ELF-1 (cell line): ENCODE results near the gene GAB2.

Experiments used
- DNase-seq: peaks from one replicate; pipeline ENCODE4 v3.0.0-alpha.2; 2016; ENCODE audit warnings: low read depth, low spot score

Gene GAB2

DNA sequence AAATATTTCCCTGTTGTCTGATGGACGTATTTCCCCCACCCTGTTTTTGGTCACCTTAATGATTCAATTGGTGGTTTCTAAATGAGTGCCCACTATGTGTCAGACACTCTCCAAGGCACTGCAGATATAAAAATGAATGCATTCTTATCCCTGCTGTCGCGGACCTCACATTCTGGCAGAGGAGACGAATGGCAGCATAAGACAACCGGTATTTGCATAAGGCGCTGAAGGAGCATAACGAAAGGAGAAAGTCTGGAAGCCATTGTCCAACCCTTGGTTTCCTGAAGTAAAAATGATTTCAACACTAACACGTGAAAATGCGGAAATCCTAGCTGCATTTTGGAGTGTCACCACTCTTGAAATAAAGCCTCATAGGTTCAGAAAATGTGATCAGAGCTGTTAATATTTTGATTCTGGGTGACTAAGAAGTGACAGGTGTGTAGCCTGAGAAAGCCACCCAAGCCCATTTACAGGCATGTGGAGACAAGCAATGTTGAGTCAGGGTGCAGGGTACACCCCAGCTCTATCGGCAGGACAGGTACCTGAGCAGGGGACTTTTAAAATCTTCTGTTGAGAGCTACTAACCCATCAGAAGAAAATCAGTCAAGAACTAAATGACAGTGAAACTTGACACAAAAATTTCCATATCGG lies 10.1 kb upstream of the GAB2 start:
- no peak for DNase-seq

DNA sequence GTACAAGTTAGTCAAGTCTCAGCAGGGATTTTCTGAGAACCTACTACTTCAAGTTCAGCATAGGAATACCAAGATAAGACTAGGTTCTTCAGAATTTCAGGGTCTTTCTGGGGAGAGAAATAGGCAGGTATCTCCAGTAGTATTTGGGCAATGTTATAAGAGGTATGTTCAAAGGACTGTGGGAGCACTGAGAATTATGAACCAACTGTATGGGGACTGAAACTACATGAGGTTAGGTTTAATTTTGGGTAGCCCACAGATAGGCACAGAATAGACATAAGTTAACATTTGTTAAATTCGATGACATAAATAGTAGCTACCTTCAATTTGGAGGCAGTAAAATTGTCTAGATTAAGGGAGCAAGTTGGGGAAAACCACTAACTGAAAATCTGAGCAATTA lies 9.2 kb upstream of the GAB2 start:
- no peak for DNase-seq

DNA sequence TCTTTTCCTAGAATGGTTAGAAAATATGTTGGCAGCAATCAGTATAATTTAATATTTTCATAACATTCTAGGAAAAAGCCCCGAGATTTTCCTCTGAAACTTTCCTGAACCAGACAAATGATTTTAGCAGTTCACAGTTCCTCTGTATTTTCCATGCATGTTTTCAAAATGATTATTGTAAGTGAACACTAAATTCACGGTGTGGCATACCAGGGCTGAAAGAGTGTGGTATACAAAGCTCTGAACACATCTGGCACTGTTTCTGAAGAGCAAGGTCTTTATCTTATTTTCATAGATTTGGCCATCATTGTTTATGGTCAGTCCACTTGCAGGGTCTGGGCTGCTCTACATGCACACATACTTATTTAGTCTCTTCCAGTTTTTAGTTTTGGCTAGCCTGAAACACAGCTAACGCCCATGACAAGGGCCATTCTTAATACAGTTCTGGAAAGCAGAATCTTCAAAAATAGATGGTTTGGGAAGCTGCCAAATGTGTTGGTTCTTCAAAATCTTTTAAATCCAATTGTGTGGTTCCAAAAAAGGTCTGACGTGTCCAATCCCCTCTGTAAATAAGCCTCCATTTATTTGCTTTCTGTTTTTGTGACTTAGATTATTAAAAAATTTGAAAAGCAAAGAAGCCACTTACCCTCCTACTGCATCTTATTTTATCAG lies 7.9 kb upstream of the GAB2 start:
- DNase-seq: no peak

DNA sequence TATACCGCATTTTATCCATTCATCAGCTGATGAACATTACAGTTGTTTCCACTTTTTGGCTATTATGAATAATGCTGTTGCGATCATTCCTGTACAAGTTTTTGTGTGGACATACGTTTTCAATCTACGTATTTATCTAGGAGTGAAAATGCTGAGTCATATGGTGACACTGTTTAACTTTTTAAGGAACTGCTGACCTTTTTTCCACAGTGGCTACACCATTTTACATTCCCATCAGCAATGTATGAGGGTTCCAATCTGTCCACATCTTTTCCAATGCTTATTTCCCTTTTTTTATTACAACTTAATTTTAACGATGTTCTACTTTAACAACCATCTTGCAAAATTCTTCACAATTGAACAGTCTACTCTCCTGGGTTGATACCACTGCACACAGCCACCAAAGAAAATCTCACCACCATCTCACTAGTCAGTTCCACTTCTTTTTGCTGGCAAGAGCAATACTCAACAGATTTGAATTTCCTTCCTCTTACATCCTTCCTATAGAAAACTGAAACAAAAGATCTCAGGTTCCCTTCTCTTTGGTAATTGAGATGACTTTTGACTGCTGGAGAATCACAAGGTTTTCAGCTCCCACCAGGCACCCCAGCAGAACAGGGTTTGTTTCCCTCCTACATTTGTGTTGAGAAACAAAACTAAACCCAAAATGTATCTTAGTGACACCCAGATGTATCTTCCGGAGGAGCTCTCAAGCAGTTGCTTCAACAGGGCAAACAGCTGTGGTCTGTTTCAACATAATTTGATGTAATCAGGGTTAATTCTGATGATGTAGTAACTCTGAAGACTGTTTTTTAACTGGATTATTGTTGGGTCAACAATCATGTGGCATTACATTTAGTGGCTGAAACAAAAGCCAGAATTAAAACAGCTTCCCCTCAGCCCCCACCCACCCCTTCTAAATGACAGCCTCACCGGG lies 7.0 kb upstream of the GAB2 start:
- no peak for DNase-seq

DNA sequence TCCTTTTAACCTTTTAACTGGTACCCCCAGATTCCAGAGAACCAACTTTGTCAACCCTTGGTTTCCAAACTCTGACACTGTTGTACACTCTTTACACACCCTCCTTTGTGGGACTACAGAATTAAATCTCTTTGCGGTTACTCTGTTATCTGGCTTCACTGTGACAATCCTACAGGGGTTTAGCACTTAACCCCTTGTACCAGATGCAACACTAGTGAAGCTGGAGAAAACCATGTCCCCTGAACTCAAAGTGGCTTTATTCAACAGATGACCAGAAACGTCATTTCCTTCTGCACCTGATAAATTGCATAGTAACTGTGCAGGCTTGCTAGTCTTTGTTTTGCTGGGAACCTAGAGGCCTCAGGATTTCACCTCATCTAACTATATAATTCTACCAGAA lies 5.6 kb upstream of the GAB2 start:
- DNase-seq: no peak

DNA sequence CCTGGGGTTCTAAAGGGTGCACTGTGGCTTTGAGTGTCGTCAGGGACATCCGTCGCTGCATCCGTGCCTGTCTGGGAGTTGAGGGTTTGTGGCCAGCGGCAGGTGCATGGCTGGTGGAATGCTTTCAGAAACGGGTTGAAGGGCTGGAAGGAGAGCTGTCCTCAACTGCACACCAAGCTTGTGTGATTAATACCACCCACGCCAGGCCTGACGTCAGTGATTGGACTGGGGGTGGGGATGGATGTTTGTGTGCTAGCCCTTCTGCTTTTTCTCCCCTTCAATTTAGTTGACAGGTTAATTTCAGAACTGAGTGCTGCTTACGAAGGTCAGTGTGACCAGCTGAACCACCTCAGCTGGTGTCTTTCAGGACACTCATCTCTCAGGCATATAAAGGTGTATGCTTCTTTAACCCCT lies 3.2 kb upstream of the GAB2 start:
- DNase-seq: peak; percentile 53

DNA sequence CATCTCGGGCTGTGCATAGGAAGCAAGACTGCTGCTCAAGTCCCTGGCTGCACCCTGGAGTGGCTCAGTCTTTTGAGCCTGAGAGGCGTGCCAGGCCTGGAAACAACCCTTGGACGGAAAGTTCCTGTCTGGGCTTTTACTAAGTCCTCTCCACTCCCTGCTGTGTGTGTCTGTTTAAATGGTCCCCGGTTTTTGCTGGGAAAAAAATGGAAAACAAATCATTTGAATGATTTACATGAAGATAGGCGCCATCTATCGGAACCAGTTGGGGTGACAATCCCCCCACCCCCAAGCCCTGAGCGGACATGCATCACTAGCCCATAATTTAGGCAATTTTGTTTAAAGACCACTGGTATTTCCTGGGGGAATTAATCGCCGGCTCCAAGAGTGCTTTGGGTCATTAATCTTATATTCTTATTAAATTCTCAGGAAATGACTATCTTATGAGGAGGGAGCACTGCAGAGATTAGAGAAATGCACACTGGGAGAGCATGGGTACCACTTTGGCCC lies 2.7 kb upstream of the GAB2 start:
- DNase-seq: peak; percentile 50

DNA sequence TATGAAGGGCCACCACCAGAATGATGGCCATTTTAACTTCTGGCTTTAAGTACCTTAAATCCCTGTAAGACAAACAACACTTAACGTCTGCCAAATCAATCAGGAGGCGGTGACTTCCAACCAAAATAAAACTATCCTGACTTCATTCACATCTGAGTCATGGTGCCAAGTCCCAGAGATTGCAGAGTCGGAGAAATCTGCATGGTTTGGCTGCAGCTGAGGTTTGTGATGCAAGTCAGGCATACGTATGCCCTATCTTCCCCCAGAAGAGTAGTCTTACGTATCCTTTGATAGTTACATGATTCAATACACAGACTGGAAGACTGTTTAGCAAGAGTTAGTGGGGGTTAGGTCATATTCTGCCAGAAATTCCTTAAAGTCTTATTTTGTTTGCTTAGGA lies 1.7 kb upstream of the GAB2 start:
- DNase-seq: no peak

DNA sequence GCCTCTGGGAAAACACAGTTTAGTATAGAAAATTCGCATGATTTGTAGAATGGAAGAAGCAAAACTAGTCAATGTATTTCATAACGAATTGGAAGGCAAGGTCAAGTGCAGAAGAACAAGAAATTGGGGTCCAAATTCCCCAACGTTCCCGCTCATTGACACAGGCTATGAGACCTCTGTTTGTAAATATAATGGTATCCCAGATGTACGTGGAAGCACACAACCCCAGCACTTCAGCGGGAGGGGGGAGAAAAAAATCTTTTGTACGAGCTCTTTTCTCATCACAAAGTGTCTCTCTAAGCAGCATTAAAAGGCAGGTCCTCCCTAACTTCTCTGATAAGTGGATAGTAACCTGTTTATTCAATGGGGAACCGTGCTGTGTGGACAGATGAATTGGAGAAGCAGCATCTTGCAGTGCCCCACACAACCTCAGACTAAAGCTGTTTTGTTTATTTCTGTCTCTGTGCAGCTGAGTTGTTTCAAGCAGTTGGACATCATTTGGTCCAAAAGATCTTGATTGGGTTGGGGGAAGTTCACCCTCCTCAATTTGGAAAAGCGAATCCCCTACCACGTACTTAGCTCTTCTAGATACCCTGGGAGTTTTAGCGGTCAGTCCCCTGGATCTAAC lies 1.1 kb upstream of the GAB2 start:
- DNase-seq: peak; percentile 13

DNA sequence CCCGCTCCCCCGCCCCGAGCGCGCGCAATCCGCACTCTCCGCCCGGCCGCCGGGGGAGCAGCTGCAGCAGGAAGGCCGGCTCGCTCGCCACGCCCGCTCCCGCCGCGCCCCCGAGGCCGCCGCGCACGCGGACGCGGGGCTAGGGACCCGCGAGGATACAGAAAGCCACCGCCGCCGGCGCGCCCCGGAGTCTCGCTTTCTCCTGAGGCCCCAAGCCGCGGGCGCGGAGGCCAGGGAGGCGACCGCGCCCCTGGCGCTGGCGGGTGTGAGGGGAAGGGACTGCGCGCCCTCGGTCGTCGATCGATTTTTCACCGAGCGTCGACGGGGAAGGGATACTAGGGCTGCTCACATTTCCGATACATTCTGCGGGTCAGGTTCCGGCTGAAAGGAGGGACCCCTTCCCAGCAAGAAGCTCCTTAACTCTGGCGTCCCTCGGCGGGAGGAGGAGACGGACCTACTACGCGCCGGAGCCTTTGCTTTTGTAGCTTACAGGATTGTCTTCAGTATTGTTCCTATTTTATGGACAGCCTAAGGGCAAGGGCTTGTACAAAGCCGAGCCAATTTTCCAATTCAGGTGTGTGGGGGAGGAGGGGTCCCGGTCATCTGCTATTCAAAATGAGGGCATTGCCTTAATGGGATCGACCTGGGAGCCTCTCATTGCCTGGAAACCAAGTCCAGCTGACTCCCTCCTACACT lies 416 bp upstream of the GAB2 start:
- peak; percentile 82 for DNase-seq

DNA sequence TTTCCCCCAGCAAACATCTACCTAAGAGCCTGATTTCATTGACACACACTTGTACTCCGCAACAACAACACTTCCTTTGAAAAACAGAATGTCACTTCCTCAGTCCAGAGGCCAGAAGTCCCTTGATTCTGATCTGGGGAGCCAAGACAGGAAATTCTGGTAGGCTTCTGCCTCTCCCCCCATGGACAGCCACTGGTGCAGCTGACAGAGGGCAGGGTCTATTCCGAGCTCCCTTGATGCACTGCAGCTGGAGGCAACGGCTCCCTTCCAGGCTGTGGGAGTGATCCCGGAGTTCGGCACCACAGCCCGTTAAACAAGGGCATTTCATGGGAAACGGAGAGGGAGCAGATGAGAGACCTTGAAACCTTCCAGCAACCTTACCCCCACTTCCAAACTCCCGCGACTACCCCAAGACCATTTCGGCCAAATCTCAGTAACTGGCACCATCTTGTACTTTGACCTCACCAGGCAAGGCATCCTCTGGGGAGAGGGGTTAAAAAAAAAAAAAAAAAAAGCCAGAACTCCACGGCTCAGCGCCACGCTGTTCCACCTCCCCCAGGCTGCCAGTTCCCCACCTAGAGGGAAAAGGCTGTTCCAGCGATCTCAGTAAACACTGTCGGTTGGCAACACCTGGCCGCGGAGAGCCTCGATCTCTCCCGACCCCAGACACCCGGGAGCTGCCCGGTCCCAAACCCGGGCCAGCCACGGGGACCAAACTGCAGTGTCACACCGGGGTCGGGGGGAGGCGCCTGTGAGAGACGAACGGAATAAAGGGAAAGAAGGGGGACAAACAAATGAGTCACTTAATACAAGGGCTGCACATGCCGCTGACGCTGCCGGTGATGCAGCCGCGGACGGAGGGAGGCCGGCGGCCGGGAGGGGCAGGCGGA lies 1.1 kb downstream of the GAB2 start:
- DNase-seq: peak; percentile 92

DNA sequence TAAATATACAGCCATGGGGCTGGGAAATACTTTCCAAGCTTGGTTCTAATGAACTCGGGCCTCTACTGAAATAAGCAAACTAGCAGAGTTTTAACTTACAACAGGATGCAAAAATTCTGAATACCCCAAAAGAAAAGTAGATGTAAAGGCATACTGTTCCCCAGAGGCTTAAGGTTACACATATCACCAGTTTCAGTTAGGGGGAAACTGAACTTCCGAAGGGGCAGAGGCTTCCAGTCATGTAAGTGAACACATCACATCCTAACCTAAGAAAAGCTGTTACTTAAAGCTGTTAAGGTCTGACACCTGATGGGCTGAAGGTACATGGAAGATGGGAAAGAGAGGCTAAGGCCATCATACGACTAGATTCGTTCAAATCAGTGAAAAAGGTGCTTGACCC lies 2.3 kb downstream of the GAB2 start:
- no peak for DNase-seq

DNA sequence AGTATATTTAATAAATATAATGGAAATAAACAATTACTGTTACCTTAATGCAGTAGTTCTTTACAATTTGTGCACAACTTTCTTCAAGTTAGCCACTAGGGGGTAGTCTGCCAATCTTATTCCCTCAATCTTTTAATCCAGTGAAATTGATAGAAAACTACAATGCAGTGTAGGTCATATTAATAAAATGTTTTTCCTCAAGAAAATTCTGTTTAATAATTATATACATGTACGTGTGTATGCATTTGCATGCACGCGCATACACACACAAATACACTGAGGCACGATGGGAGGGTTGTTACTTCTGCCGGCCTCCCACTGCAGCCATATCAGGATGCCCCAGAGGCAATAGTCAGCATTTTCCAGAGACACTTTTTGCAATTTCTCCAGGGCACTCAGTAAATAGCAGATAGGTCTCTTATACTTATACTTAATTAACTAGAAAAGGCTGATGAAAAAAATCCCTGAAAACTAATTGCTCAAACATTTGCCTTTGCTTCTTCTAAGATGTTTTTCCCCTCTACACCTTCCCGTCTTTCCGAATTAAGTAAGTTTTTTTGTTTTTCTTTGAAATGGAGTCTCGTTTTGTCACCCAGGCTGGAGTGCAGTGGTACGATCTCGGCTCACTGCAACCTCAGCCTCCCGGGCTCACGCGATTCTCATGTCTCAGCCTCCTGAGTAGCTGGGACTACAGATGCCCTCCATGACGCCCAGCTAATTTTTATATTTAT lies 3.1 kb downstream of the GAB2 start:
- DNase-seq: no peak

DNA sequence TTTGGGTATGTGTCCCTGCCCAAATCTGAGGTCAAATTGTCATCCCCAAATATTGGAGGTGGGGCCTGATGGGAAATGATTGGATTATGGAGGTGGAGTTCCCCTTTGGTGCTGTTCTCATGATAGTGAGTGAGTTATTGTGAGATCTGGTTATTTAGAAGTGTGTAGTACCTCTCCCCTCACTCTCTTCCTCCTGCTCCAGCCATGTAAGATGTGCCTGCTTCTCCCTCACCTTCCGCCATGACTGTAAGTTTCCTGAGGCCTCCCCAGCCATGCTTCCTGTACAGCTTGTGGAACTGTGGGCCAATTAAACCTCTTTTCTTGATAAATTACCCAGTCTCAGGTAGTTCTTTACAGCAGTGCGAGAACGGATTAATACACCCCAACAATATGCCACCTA lies 9.0 kb downstream of the GAB2 start:
- DNase-seq: no peak

DNA sequence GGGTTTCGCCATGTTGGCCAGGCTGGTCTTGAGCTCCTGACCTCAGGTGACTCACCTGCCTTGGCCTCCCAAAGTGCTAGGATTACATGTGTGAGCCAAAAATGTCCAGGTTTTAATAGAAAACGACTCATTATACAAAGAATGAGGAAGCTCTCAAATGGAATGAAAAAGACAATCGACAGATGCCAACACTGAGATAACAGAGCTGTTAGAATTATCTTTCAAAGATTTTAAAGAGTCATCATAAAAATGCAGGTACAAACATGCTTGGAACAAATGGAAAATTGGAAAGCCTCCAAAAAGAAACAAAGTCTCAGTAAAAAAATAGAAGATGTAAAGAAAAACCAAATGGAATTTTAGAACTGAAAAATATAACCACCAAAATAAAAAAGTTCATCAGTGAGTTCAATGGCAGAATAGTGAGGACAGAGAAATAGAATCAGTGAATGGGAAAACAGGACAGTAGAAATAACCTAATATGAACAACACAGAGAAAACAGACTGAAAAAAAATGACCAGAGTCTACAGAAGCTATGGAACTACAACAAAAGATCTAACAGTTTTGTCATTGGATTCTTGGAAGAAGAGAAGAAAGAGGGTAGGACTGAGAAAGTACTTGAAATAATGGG lies 10.9 kb downstream of the GAB2 start:
- DNase-seq: no peak

DNA sequence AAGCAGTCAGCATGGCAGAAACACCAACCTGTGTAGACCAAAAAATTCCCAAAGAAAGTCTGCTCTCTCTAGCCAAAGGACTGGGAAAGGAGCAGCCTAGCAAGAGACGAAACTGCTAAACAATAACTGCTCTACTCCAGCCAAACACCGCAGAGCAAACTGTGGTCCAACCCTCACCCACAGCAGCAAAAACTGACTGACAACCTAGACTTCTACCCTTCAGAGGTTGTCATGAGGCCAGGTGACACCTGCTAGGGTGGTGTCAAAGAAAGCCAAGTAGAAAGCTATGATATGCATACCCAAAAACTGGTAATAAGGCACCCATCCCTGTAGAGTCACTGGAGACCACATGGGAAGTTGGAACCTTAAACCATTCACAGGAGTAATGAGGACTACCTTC lies 11.8 kb downstream of the GAB2 start:
- DNase-seq: no peak

DNA sequence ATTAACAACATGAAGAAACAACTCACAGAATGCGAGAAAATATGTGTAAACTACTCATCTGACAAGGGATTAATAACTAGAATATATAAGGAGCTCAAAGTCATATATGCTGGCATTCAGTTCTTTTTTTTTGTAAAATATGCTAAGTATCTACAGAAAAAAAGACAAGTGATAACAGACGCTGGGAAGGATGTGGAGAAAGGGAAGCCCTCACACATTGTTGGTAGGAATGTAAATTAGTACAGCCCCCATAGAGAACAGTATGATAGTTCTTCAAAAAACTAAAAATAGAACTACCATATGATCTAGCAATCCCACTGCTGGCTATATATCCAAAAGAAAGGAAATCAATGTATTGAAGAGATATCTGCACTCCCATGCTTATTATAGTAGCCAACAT lies 13.8 kb downstream of the GAB2 start:
- no peak for DNase-seq

DNA sequence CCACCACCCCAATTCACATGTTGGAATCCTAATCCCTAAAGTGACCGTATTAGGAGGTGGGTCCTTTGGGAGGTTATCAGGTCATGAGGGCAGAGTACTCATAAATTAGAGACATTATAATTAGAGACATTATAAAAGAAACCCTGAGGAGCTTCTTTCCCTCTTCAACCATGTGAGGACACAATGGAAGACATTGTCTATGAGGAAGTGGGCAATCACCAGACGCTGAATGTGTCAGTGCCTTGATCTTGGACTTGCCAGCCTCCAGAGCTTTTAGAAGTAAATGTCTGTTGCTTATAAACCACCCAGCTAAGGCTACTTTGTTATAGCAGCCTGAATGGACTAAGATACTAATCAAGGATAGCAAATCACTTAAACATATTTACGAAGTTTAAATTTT lies 14.8 kb downstream of the GAB2 start:
- no peak for DNase-seq

DNA sequence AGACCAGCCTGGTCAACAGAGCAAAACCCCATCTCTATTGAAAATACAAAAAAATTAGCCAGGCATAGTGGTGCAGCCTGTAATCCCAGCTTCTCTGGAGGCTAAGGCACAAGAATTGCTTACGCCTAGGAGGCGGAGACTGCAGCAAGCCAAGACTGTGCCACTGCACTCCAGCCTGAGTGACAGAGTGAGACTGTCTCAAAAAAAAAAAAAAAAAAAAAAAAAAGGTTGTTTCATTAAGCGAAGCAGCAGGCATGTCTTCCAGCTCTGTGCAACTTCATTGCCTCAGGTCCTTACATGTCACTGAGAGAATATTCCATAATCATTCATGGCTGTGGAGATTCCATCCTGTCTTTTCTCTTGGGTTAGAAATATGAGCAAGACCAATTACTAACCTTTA lies 16.9 kb downstream of the GAB2 start:
- DNase-seq: no peak
